ENCODE data around the gene ISM1.

DNA sequence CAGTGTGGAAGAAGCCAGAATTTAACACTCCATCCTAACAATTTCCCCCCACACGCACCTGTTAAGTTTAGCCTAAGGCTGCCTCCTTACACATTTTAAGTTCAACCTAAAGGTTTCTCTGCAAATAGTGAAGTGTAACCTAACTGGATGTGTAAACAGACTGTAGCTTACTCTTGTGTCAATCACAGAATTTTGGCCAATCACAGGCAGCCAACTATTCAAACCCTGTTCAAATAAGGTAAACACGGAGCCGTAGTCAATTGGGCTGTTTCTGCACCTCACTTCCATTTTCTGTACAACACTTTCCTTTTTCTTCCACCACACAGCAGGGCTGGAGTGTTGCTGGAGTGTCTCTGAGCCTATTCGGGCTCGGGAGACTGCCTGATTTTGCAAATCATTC, 92.1 kb downstream of the ISM1 start:
- TF ChIP-seq GABPA (IDR thresholded peaks at IDR 0.05; ENCODE audit: low read depth) (no peak), SPI1 (IDR thresholded peaks at IDR 0.05; ENCODE audit: borderline replicate concordance, low read depth) (no peak)

All from HL-60 (cell line).